ENCODE results near the gene RAB11FIP4.

GRCh38 chr17:31515267-31515666 lies 123.8 kb downstream of the RAB11FIP4 start:
- TF ChIP-seq POLR2AphosphoS5 (IDR thresholded peaks at IDR 0.05; ENCODE audit: borderline replicate concordance, low read depth, low read length) (no peak), EZH2 (IDR thresholded peaks at IDR 0.05) (no peak), FOXP2 (optimal IDR thresholded peaks at IDR 0.05; ENCODE audit: control extremely low read depth, extremely low read length, insufficient read depth) (no peak)

Data from SK-N-MC (cell line).